SK-N-SH (cell line): ENCODE measurements around the gene ZNF2. TPM values are rescaled to one million over a fixed set of nuclear protein-coding genes. Genes with fewer than 3 reads are reported as not detected.

Source experiments
- CTCF ChIA-PET: fragments of 300-600, 350-600 bp; formaldehyde crosslinking; extraction: SDS; loops from one replicate; lab custom pipeline; 2021; lab: Yijun Ruan, JAX
- POLR2A ChIA-PET: fragments of 350-600 bp; sonication (Branson Sonifier 250); formaldehyde crosslinking; extraction: SDS; loops from one replicate; lab custom pipeline; 2020; ENCODE audit warnings: antibody characterized with exemption, inconsistent platforms; lab: Yijun Ruan, JAX
- DNase-seq: peaks from one replicate; pipeline ENCODE4 v3.0.0; 2012
- H2AFZ ChIP-seq: fragments of 200-600 bp; sonication (generic); 2 replicates; pipeline ENCODE4 v1.8.1; 2016; ENCODE audit warnings: antibody characterized with exemption, mild to moderate bottlenecking, low read depth
- H3F3A ChIP-seq: fragments of 200-600 bp; sonication (generic); replicated peaks from 2 replicates; pipeline ENCODE3; 2016; ENCODE audit warnings: antibody characterized with exemption, mild to moderate bottlenecking; ENCODE audit not compliant: insufficient read depth
- H3K27ac ChIP-seq, 2 experiments: fragments of 200-500 bp in 1 of 2; fragments of 200-600 bp in 1 of 2; sonication (Bioruptor generic) in 1 of 2; sonication (generic), shearing (Covaris generic) in 1 of 2; 2 replicates each; pipeline versions ENCODE4 v1.5.1 to v1.6.1; 2014 to 2016; ENCODE audit warnings: low read depth in 2 of 2, inconsistent platforms in 1 of 2, low read length in 1 of 2, mild to moderate bottlenecking in 1 of 2, mixed read lengths in 1 of 2
- H3K27me3 ChIP-seq: fragments of 200-600 bp; sonication (generic), shearing (Covaris generic); 2 replicates; pipeline ENCODE4 v1.6.1; 2016; ENCODE audit warnings: mixed run types; ENCODE audit not compliant: insufficient read depth
- H3K36me3 ChIP-seq, 2 experiments: fragments of 200-500 bp in 1 of 2; fragments of 200-600 bp in 1 of 2; sonication (Bioruptor generic) in 1 of 2; sonication (generic) in 1 of 2; replicated peaks in 1 of 2; 2 replicates each; pipeline versions ENCODE3 to v1.5.1; 2014 to 2016; ENCODE audit warnings: low read length in 1 of 2, mild to moderate bottlenecking in 1 of 2; ENCODE audit not compliant: insufficient read depth in 2 of 2, control insufficient read depth in 1 of 2
- H3K4me1 ChIP-seq, 2 experiments: fragments of 200-500 bp in 1 of 2; fragments of 200-600 bp in 1 of 2; sonication (Bioruptor generic) in 1 of 2; sonication (generic), shearing (Covaris generic) in 1 of 2; 2 replicates each; pipeline versions ENCODE4 v1.5.1 to v1.6.1; 2014 to 2016; ENCODE audit warnings: low read depth in 1 of 2, low read length in 1 of 2, mixed run types in 1 of 2; ENCODE audit not compliant: insufficient read depth in 2 of 2, control insufficient read depth in 1 of 2
- H3K4me2 ChIP-seq: fragments of 200-600 bp; sonication (generic), shearing (Covaris generic); 2 replicates; pipeline ENCODE4 v1.6.1; 2017; ENCODE audit warnings: mixed run types
- H3K4me3 ChIP-seq, 2 experiments: fragments of 200-500 bp in 1 of 2; fragments of 200-600 bp in 1 of 2; sonication (Bioruptor generic) in 1 of 2; sonication (generic), shearing (Covaris generic) in 1 of 2; 2 replicates each; pipeline versions ENCODE4 v1.5.1 to v1.8.1; 2014 to 2016; ENCODE audit warnings: low read depth in 2 of 2, inconsistent platforms in 1 of 2, low read length in 1 of 2, mild to moderate bottlenecking in 1 of 2, mixed read lengths in 1 of 2, moderate library complexity in 1 of 2
- H3K79me2 ChIP-seq: fragments of 200-600 bp; sonication (generic); 2 replicates; pipeline ENCODE4 v1.8.1; 2017; ENCODE audit warnings: mild to moderate bottlenecking; ENCODE audit not compliant: insufficient read depth
- H3K9ac ChIP-seq: fragments of 200-600 bp; sonication (generic); 2 replicates; pipeline ENCODE4 v1.6.1; 2017; ENCODE audit warnings: mixed run types
- H3K9me2 ChIP-seq: fragments of 200-600 bp; sonication (generic); 2 replicates; pipeline ENCODE4 v1.6.1; 2017; ENCODE audit warnings: mixed run types
- H3K9me3 ChIP-seq: fragments of 200-600 bp; sonication (generic); 2 replicates; pipeline ENCODE4 v1.6.1; 2017; ENCODE audit warnings: mixed run types, mild to moderate bottlenecking, moderate library complexity
- H4K20me1 ChIP-seq: fragments of 200-600 bp; sonication (generic); 2 replicates; pipeline ENCODE4 v1.6.1; 2017; ENCODE audit warnings: mild to moderate bottlenecking, mixed run types; ENCODE audit not compliant: insufficient read depth
- ELF1 ChIP-seq: IDR thresholded peaks from 2 replicates; pipeline ENCODE4 v1.4.0; 2012
- EP300 ChIP-seq, 2 experiments: IDR thresholded peaks; 2 replicates each; pipeline versions ENCODE4 v1.4.0 to v1.6.1; 2012; ENCODE audit warnings: borderline replicate concordance in 1 of 2, low read depth in 1 of 2, low read length in 1 of 2
- FOXM1 ChIP-seq: IDR thresholded peaks from 2 replicates; pipeline ENCODE4 v1.4.0; 2012; ENCODE audit warnings: low read depth, mild to moderate bottlenecking
- MEF2A ChIP-seq: IDR thresholded peaks from 2 replicates; pipeline ENCODE4 v1.4.0; 2012; ENCODE audit warnings: low read depth, borderline replicate concordance
- MXI1 ChIP-seq: IDR thresholded peaks from 2 replicates; pipeline ENCODE4 v1.6.1; 2012; ENCODE audit warnings: mild to moderate bottlenecking, low read depth, low read length, improper control_type of control experiment
- POLR2AphosphoS5 ChIP-seq: IDR thresholded peaks from 2 replicates; pipeline ENCODE4 v1.6.1; 2012; ENCODE audit warnings: low read depth, low read length
- RAD21 ChIP-seq: IDR thresholded peaks from 2 replicates; pipeline ENCODE4 v1.6.1; 2012; ENCODE audit warnings: mild to moderate bottlenecking, low read length
- REST ChIP-seq: IDR thresholded peaks from 2 replicates; pipeline ENCODE4 v1.6.1; 2012; ENCODE audit warnings: mild to moderate bottlenecking, low read depth, low read length, moderate library complexity
- RFX5 ChIP-seq: IDR thresholded peaks from 2 replicates; pipeline ENCODE4 v1.6.1; 2012; ENCODE audit warnings: mild to moderate bottlenecking, improper control_type of control experiment, low read length
- RXRA ChIP-seq: IDR thresholded peaks from 2 replicates; pipeline ENCODE4 v1.4.0; 2012; ENCODE audit warnings: low read depth, mild to moderate bottlenecking, borderline replicate concordance
- TCF12 ChIP-seq: IDR thresholded peaks from 2 replicates; pipeline ENCODE4 v1.4.0; 2012
- TEAD4 ChIP-seq: IDR thresholded peaks from 2 replicates; pipeline ENCODE4 v1.4.0; 2012; ENCODE audit warnings: mild to moderate bottlenecking, borderline replicate concordance; ENCODE audit not compliant: insufficient read depth
- YY1 ChIP-seq: IDR thresholded peaks from 2 replicates; pipeline ENCODE4 v1.4.0; 2012; ENCODE audit warnings: low read depth, mild to moderate bottlenecking
- WGBS: methylation state at CpG from one replicate; pipeline ENCODE4 v1.1.6; 2017; ENCODE audit warnings: low lambda C conversion rate; 5-methylcytosine and 5-hydroxymethylcytosine counted together
- polyA plus RNA-seq, 3 experiments: library from polyadenylated mRNA; depleted of rRNA; stranded (reverse); fragments of >200 nt; gene quantifications; 2 replicates each; pipeline ENCODE4 v1.2.3, GENCODE V29; 2012
- TF ChIP-seq, protein P1 (sequence below): IDR thresholded peaks from 2 replicates; pipeline ENCODE4 v1.4.0; 2012; ENCODE audit warnings: low read depth
- TF ChIP-seq, protein P2 (sequence below): IDR thresholded peaks from 2 replicates; pipeline ENCODE4; 2012
- TF ChIP-seq, protein P3 (sequence below): fragments of 150-350 bp; IDR thresholded peaks from 2 replicates; pipeline ENCODE4 v1.6.1; 2016; ENCODE audit warnings: mild to moderate bottlenecking, low read depth, low read length
- TF ChIP-seq, protein P4 (sequence below): fragments of 150-350 bp; IDR thresholded peaks from 2 replicates; pipeline ENCODE4 v1.6.1; 2017; ENCODE audit warnings: antibody characterized with exemption, low read length, low read depth, borderline replicate concordance

The ZNF2 gene
- polyA plus RNA-seq, 1 of the 3 experiments (the other 2 are of a cell fraction): 1.6 TPM

DNA sequence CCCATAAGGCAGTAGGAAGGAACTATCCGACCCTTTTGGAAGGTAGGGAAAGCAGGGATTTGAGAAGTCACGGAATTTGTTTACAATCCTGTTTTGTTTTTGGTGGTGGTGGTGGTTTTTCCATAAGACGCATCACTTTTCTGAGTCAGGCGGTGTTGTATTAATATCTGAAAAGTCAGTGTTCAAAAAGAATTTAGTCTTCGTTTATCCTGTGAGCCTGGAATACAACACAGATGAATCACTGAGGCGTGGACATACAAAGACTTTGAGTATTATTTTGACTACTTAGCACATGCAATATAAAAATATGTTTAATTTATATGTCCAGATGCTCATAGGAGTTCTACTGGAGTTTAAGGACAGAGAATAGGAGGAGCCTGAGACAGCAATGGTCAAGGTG, 42.5 kb downstream of the ZNF2 start:
- H3K9ac ChIP-seq: no peak overlapping the region
- no peak for DNase-seq
- ChIA-PET POLR2A (no interaction called here), CTCF (no interaction called here)
- H3K4me1 ChIP-seq: no peaks in the 10 kb centered on the region; a peak in 1 of 4 replicates
- H2AFZ ChIP-seq: peak overlapping the region; percentile 87
- 76% methylated on average over 6 of the region's 6 CpGs for WGBS
- no peaks in the 10 kb centered on the region for H3K79me2 ChIP-seq
- peak overlapping the region; percentile 80 for H3K4me2 ChIP-seq
- H3K36me3 ChIP-seq: peaks cover 32 to 36% of the 10 kb centered on the region in 2 experiments
- peaks cover 7% of the 10 kb centered on the region for H3F3A ChIP-seq
- H3K4me3 ChIP-seq: peak overlapping the region; percentile 80 to 81
- H3K9me3 ChIP-seq: no peaks in the 10 kb centered on the region; the same call in 1 of the 2 replicates
- peak overlapping the region in 1 of 2 experiments; percentile 89; a peak in 1 of 4 replicates for H3K27ac ChIP-seq
- H4K20me1 ChIP-seq: no peaks in the 10 kb centered on the region
- H3K9me2 ChIP-seq: no peaks in the 10 kb centered on the region
- TF ChIP-seq RFX5 (no peak), REST (no peak), FOXM1 (no peak)
- no peaks in the 10 kb centered on the region for H3K27me3 ChIP-seq

DNA sequence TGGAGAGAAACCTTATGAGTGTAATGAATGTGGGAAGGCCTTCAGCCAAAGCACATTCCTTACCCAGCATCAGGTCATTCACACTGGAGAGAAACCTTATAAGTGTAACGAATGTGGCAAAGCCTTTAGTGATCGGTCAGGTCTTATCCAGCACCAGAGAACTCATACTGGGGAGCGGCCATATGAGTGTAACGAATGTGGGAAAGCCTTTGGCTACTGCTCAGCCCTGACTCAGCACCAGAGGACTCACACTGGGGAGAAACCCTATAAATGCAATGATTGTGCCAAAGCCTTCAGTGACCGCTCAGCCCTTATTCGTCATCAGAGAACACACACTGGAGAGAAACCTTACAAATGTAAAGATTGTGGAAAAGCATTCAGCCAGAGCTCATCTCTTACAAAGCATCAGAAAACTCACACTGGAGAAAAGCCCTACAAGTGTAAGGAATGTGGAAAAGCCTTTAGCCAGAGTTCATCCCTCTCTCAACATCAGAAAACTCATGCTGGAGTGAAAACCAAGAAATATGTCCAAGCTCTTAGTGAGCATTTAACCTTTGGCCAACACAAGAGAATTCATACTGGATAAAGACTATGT, 49.5 kb downstream of the ZNF2 start:
- Histone ChIP-seq H3K36me3 (peaks cover 49 to 57% of the 10 kb centered on the region in 2 experiments), H3K79me2 (no peaks in the 10 kb centered on the region), H3K9ac (no peak overlapping the region), H3F3A (no peaks in the 10 kb centered on the region), H3K9me2 (no peaks in the 10 kb centered on the region), H3K27me3 (no peaks in the 10 kb centered on the region), H3K9me3 (peaks cover 20% of the 10 kb centered on the region; the same call in 1 of the 2 replicates), H2AFZ (no peak overlapping the region), H3K4me2 (no peak overlapping the region), H3K4me3 (peak overlapping the region in 1 of 2 experiments; percentile 17; a peak in 1 of 4 replicates), H4K20me1 (no peaks in the 10 kb centered on the region), H3K27ac (no peak overlapping the region), H3K4me1 (no peaks in the 10 kb centered on the region)
- ChIA-PET CTCF (no interaction called here), POLR2A (no interaction called here)
- WGBS: 91% methylated on average over 6 of the region's 6 CpGs
- no peak for TF ChIP-seq ELF1
- TF ChIP-seq RFX5: no peak
- TF ChIP-seq, protein P1, sequence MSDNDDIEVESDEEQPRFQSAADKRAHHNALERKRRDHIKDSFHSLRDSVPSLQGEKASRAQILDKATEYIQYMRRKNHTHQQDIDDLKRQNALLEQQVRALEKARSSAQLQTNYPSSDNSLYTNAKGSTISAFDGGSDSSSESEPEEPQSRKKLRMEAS: no peak
- TF ChIP-seq MXI1: no peak
- no peak for TF ChIP-seq RXRA
- no peak for TF ChIP-seq TCF12
- TF ChIP-seq, protein P2, sequence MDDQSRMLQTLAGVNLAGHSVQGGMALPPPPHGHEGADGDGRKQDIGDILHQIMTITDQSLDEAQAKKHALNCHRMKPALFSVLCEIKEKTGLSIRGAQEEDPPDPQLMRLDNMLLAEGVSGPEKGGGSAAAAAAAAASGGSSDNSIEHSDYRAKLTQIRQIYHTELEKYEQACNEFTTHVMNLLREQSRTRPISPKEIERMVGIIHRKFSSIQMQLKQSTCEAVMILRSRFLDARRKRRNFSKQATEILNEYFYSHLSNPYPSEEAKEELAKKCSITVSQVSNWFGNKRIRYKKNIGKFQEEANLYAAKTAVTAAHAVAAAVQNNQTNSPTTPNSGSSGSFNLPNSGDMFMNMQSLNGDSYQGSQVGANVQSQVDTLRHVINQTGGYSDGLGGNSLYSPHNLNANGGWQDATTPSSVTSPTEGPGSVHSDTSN: no peak
- no peak for TF ChIP-seq FOXM1
- TF ChIP-seq, protein P3, sequence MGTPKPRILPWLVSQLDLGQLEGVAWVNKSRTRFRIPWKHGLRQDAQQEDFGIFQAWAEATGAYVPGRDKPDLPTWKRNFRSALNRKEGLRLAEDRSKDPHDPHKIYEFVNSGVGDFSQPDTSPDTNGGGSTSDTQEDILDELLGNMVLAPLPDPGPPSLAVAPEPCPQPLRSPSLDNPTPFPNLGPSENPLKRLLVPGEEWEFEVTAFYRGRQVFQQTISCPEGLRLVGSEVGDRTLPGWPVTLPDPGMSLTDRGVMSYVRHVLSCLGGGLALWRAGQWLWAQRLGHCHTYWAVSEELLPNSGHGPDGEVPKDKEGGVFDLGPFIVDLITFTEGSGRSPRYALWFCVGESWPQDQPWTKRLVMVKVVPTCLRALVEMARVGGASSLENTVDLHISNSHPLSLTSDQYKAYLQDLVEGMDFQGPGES: no peak
- TF ChIP-seq TEAD4: no peak
- TF ChIP-seq, protein P4, sequence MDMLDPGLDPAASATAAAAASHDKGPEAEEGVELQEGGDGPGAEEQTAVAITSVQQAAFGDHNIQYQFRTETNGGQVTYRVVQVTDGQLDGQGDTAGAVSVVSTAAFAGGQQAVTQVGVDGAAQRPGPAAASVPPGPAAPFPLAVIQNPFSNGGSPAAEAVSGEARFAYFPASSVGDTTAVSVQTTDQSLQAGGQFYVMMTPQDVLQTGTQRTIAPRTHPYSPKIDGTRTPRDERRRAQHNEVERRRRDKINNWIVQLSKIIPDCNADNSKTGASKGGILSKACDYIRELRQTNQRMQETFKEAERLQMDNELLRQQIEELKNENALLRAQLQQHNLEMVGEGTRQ: no peak
- TF ChIP-seq MEF2A: no peak
- TF ChIP-seq EP300 (IDR thresholded peaks at IDR 0.05; ENCODE audit: borderline replicate concordance in 1 of 2, low read depth in 1 of 2, low read length in 1 of 2): no peak
- no peak for TF ChIP-seq RAD21
- no peak for TF ChIP-seq YY1
- TF ChIP-seq POLR2AphosphoS5: no peak
- DNase-seq: no peak
